ENCODE measurements around the gene NTNG2. TPM values are rescaled to one million over a fixed set of nuclear protein-coding genes. Genes with fewer than 3 reads are reported as not detected.

The NTNG2 gene
- total RNA-seq, 1 experiment from 2014 or later = 6.0 TPM

DNA sequence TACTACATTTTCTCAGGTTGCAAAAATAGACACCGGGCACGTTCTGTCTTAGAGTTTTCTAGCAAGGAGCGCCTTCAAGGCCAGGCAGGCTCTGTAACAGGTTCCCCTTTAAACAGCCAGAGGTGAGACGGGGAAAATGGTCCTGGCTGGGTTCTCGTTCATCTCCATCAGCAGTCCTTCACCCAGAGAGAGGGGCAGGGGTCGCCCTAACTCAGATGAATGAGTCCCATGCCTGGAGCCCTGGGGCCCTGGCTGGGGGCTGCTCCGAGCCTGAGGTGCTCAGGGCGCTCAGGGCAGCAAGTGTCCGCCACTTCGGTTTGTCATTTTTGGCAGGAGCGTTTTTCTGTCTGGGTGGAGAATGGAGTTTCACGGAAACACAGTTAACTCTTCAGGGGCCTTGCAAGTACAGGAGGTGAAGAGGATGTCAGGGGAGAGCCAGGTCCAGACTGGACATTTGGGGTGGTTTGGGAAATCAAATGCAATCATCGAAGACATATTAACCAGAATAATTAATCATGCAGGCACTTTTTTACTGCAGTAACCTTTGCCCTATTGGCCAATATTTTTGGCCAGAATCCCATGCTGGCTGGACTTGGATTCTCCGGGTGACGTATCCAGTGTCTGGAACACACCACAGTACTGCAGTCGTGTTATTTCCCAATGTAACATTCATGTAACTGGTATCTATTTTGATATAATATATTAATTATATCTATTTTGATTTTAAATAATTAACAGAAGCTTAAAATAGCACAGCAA lies 2.9 kb downstream of the NTNG2 start:
- DNase-seq = no peak
- intact Hi-C loops (cut with micrococcal nuclease) = loop anchor here (5.0 to 10.0 kb wide), 3 partner anchors 90 to 407 kb away; partner anchors contain the start of gene MED27
- POLR2A ChIA-PET (ENCODE audit: unreplicated experiment) = no interaction called here
- Histone ChIP-seq H3K4me2 (ENCODE audit: low read length) (peak overlapping the region; percentile 82), H3K36me3 (ENCODE audit: low read depth, low read length) (no peaks in the 10 kb centered on the region), H3K27me3 (ENCODE audit: low read length) (peaks cover 41% of the 10 kb centered on the region), H2AFZ (ENCODE audit: low read length) (no peak overlapping the region), H3K4me1 (ENCODE audit: insufficient read depth, low read length) (no peaks in the 10 kb centered on the region), H3K4me3 (ENCODE audit: low read length) (no peak overlapping the region), H3K9me3 (ENCODE audit: low read length) (no peaks in the 10 kb centered on the region), H3K79me2 (ENCODE audit: low read length) (no peaks in the 10 kb centered on the region), H3K27ac (ENCODE audit: low read length) (no peak overlapping the region), H3K9me2 (replicated peaks; ENCODE audit: low read length) (no peaks in the 10 kb centered on the region), H3F3A (ENCODE audit: low read length, unreplicated experiment) (no peaks in the 10 kb centered on the region), H3K9ac (ENCODE audit: low read length) (no peak overlapping the region), H4K20me1 (ENCODE audit: low read length) (no peaks in the 10 kb centered on the region)
- no peak for ATAC-seq
- BruUV-seq (replicated peaks) = no TSS peak
- CTCF ChIA-PET = no interaction called here
- TF ChIP-seq EZH2 (IDR thresholded peaks at IDR 0.05; ENCODE audit: low read length, unreplicated experiment) (peak; percentile 5), EZH2phosphoT487 (IDR thresholded peaks at IDR 0.05; ENCODE audit: borderline replicate concordance, low read length) (no peak)

DNA sequence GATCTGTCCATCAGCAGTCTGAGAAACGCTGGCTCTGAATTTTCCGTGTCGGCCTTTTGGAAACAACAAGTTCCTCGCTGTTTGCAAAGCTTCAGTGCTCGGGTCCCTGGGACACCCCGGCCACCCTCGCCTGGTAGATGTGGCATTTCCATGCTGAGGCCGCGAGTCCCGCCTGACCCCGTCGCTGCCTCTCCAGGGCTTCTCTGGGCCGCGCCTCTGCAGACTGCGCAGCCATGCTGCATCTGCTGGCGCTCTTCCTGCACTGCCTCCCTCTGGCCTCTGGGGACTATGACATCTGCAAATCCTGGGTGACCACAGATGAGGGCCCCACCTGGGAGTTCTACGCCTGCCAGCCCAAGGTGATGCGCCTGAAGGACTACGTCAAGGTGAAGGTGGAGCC lies 4.7 kb downstream of the NTNG2 start:
- H3K4me2 ChIP-seq (ENCODE audit: low read length) = no peak overlapping the region
- intact Hi-C loops (cut with micrococcal nuclease) = loop anchor here (5.0 to 10.0 kb wide), 2 partner anchors 92 to 409 kb away; partner anchors contain the start of gene MED27
- CTCF ChIA-PET = no interaction called here
- H3F3A ChIP-seq (ENCODE audit: low read length, unreplicated experiment) = no peaks in the 10 kb centered on the region
- no peak overlapping the region for H3K4me3 ChIP-seq (ENCODE audit: low read length)
- peaks cover 41% of the 10 kb centered on the region for H3K27me3 ChIP-seq (ENCODE audit: low read length)
- H3K27ac ChIP-seq (ENCODE audit: low read length) = no peak overlapping the region
- no peaks in the 10 kb centered on the region for H3K4me1 ChIP-seq (ENCODE audit: insufficient read depth, low read length)
- H3K9me3 ChIP-seq (ENCODE audit: low read length) = no peaks in the 10 kb centered on the region
- H2AFZ ChIP-seq (ENCODE audit: low read length) = no peak overlapping the region
- no peaks in the 10 kb centered on the region for H3K9me2 ChIP-seq (replicated peaks; ENCODE audit: low read length)
- TF ChIP-seq EZH2 (IDR thresholded peaks at IDR 0.05; ENCODE audit: low read length, unreplicated experiment) (no peak), EZH2phosphoT487 (IDR thresholded peaks at IDR 0.05; ENCODE audit: borderline replicate concordance, low read length) (no peak)
- TF ChIP-seq, protein P1, sequence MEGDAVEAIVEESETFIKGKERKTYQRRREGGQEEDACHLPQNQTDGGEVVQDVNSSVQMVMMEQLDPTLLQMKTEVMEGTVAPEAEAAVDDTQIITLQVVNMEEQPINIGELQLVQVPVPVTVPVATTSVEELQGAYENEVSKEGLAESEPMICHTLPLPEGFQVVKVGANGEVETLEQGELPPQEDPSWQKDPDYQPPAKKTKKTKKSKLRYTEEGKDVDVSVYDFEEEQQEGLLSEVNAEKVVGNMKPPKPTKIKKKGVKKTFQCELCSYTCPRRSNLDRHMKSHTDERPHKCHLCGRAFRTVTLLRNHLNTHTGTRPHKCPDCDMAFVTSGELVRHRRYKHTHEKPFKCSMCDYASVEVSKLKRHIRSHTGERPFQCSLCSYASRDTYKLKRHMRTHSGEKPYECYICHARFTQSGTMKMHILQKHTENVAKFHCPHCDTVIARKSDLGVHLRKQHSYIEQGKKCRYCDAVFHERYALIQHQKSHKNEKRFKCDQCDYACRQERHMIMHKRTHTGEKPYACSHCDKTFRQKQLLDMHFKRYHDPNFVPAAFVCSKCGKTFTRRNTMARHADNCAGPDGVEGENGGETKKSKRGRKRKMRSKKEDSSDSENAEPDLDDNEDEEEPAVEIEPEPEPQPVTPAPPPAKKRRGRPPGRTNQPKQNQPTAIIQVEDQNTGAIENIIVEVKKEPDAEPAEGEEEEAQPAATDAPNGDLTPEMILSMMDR (conservative IDR thresholded peaks at IDR 0.05; ENCODE audit: low read depth, low read length) = peak; percentile 50
- H3K9ac ChIP-seq (ENCODE audit: low read length) = no peak overlapping the region
- DNase-seq = no peak
- no peaks in the 10 kb centered on the region for H4K20me1 ChIP-seq (ENCODE audit: low read length)
- BruUV-seq (replicated peaks) = no TSS peak
- H3K79me2 ChIP-seq (ENCODE audit: low read length) = no peaks in the 10 kb centered on the region
- ATAC-seq = peak; percentile 9; the same call in 1 of the 2 replicates
- H3K36me3 ChIP-seq (ENCODE audit: low read depth, low read length) = no peaks in the 10 kb centered on the region
- POLR2A ChIA-PET (ENCODE audit: unreplicated experiment) = no interaction called here

DNA sequence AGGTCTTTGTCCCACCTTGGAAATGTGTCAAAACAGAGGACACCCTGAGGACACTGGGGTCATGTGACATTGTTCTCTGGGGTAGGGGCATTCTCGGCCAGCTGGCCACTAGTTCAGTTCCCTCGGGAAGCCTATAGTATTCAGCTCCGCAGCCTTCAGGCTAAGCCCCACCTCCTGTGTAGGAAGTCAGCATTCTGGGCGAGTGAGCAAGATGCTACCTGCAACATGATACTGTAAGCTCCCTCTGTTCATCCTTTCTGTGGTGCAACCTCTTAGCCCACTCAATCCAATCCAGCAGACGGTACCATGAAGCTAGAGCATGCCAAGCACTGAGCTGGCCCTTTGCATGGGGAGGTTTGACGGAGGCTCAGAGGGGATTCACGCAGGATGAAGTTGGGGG lies 5.3 kb downstream of the NTNG2 start:
- Histone ChIP-seq H3K36me3 (ENCODE audit: low read depth, low read length) (no peaks in the 10 kb centered on the region), H3K27me3 (ENCODE audit: low read length) (peaks cover 41% of the 10 kb centered on the region), H3K4me1 (ENCODE audit: insufficient read depth, low read length) (no peaks in the 10 kb centered on the region), H3F3A (ENCODE audit: low read length, unreplicated experiment) (no peaks in the 10 kb centered on the region), H3K27ac (ENCODE audit: low read length) (no peak overlapping the region), H4K20me1 (ENCODE audit: low read length) (no peaks in the 10 kb centered on the region), H2AFZ (ENCODE audit: low read length) (no peak overlapping the region), H3K79me2 (ENCODE audit: low read length) (no peaks in the 10 kb centered on the region), H3K4me3 (ENCODE audit: low read length) (no peak overlapping the region), H3K9me3 (ENCODE audit: low read length) (no peaks in the 10 kb centered on the region), H3K9me2 (replicated peaks; ENCODE audit: low read length) (no peaks in the 10 kb centered on the region), H3K9ac (ENCODE audit: low read length) (no peak overlapping the region), H3K4me2 (ENCODE audit: low read length) (no peak overlapping the region)
- CTCF ChIA-PET = no interaction called here
- TF ChIP-seq, protein P1 (conservative IDR thresholded peaks at IDR 0.05; ENCODE audit: low read depth, low read length) = no peak
- TF ChIP-seq EZH2 (IDR thresholded peaks at IDR 0.05; ENCODE audit: low read length, unreplicated experiment) = no peak
- no peak for TF ChIP-seq EZH2phosphoT487 (IDR thresholded peaks at IDR 0.05; ENCODE audit: borderline replicate concordance, low read length)
- intact Hi-C loops (cut with micrococcal nuclease) = loop anchor here (5.0 to 10.0 kb wide), 2 partner anchors 92 to 410 kb away; partner anchors contain the start of gene MED27
- no TSS peak for BruUV-seq (replicated peaks)
- ATAC-seq = no peak
- POLR2A ChIA-PET (ENCODE audit: unreplicated experiment) = no interaction called here
- DNase-seq = no peak
